Testis (tissue), 3 donors: Measurements from ENCODE around the gene DSE. TPM values are rescaled to one million over a fixed set of nuclear protein-coding genes. Genes with fewer than 3 reads are reported as not detected.

Experiments used
- DNase-seq: peaks from one replicate; pipeline ENCODE4 v3.0.0-alpha.2; 2019
- H3K27ac ChIP-seq, 2 donors: fragments of 200-600 bp; sonication (generic); one replicate each; pipeline ENCODE4 v1.5.1; 2019
- H3K27me3 ChIP-seq: fragments of 200-600 bp; sonication (generic); one replicate; pipeline ENCODE4 v1.5.1; 2019
- H3K36me3 ChIP-seq: fragments of 200-600 bp; sonication (generic); one replicate; pipeline ENCODE4 v1.5.1; 2017; ENCODE audit warnings: low read depth; ENCODE audit errors: missing control alignments
- H3K4me1 ChIP-seq: fragments of 200-600 bp; sonication (generic); one replicate; pipeline ENCODE4 v1.5.1; 2019
- H3K4me3 ChIP-seq, 2 donors: fragments of 200-600 bp; sonication (generic); one replicate each; pipeline ENCODE4 v1.5.1; 2017 to 2019
- H3K9me3 ChIP-seq: fragments of 200-600 bp; sonication (generic); one replicate; pipeline ENCODE4 v1.5.1; 2017
- POLR2A ChIP-seq: fragments of 450-650 bp; IDR thresholded peaks from one replicate; pipeline ENCODE4 v1.6.1; 2017; ENCODE audit warnings: antibody characterized with exemption, mild to moderate bottlenecking, moderate library complexity
- WGBS, 2 donors: methylation state at CpG; one replicate each; pipeline ENCODE4 v1.1.5; 2018; 5-methylcytosine and 5-hydroxymethylcytosine counted together
- intact Hi-C: fragments of 100-400 bp; cut with DNase I; formaldehyde crosslinking; loops from one replicate; pipeline ENCODE4 v1.15.1; 2023; ENCODE audit warnings: low total_unique reads
- polyA plus RNA-seq: library from polyadenylated mRNA; stranded (reverse); fragments of 350-450 nt; fragmentation: Illumina TruSeq; extraction: RNeasy Lipid Tissue Mini Kit (QIAGEN cat#74804); gene quantifications from one replicate; pipeline ENCODE4 v1.2.3, GENCODE V29; 2014; ENCODE audit warnings: low read depth, low replicate concordance; ENCODE audit not compliant: insufficient read depth
- total RNA-seq, 2 donors: library from RNA; depleted of rRNA; stranded (reverse); fragments of >200 nt; gene quantifications; one replicate each; pipeline ENCODE4 v1.2.3, GENCODE V29; 2016
- TF ChIP-seq, protein P1 (sequence below), 3 experiments: fragments of 450-650 bp in 2 of 3; fragments of 200-600 bp in 1 of 3; sonication (generic) in 1 of 3; IDR thresholded peaks; one replicate each; pipeline ENCODE4 v1.5.1; 2016 to 2019; ENCODE audit warnings: antibody characterized with exemption in 3 of 3, mild to moderate bottlenecking in 2 of 3, moderate library complexity in 1 of 3

Gene DSE
- total and polyA plus RNA-seq, 3 donors from 2014 or later = 31.5 to 49.3 (median 35.1) TPM

DNA sequence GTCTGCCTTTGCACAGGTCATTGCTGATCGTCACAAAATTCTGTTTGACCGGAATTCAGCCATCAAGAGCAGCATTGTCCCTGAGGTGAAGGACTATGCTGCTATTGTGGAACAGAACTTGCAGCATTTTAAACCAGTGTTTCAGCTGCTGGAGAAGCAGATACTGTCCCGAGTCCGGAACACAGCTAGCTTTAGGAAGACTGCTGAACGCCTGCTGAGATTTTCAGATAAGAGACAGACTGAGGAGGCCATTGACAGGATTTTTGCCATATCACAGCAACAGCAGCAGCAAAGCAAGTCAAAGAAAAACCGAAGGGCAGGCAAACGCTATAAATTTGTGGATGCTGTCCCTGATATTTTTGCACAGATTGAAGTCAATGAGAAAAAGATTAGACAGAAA is 65.8 kb downstream of the DSE start:
- 85 to 88% methylated on average over 7 of the region's 7 CpGs for WGBS, 2 donors
- H3K36me3 ChIP-seq = no peaks in the 10 kb centered on the region
- no peak overlapping the region for H3K4me3 ChIP-seq
- H3K27ac ChIP-seq = no peak overlapping the region
- intact Hi-C loops = no loop called here
- no peaks in the 10 kb centered on the region for H3K27me3 ChIP-seq
- no peaks in the 10 kb centered on the region for H3K9me3 ChIP-seq
- TF ChIP-seq POLR2A = no peak
- TF ChIP-seq, protein P1, sequence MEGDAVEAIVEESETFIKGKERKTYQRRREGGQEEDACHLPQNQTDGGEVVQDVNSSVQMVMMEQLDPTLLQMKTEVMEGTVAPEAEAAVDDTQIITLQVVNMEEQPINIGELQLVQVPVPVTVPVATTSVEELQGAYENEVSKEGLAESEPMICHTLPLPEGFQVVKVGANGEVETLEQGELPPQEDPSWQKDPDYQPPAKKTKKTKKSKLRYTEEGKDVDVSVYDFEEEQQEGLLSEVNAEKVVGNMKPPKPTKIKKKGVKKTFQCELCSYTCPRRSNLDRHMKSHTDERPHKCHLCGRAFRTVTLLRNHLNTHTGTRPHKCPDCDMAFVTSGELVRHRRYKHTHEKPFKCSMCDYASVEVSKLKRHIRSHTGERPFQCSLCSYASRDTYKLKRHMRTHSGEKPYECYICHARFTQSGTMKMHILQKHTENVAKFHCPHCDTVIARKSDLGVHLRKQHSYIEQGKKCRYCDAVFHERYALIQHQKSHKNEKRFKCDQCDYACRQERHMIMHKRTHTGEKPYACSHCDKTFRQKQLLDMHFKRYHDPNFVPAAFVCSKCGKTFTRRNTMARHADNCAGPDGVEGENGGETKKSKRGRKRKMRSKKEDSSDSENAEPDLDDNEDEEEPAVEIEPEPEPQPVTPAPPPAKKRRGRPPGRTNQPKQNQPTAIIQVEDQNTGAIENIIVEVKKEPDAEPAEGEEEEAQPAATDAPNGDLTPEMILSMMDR (IDR thresholded peaks at IDR 0.05) = no peak
- no peak for DNase-seq
- no peaks in the 10 kb centered on the region for H3K4me1 ChIP-seq

DNA sequence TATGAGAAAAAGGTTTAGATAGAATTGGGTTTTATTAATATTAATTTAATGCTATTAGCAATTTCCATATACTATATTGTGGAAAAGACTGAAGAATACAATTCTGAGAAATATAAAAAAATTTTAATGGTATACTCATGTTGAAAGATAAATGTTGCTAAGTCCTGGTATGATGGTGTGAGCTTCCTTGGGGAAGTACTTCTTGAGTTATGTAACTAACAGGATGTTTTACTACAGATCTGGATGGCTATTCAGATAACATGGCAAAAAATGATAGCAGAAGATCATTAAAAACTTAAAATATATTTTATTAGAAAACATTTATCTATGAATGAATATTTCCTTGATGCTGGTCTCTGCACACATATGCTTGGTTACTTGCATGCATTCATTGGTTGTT is 66.9 kb downstream of the DSE start:
- TF ChIP-seq, protein P1 (IDR thresholded peaks at IDR 0.05) = no peak
- no peak for TF ChIP-seq POLR2A
- Histone ChIP-seq H3K27ac (no peak overlapping the region), H3K4me1 (no peaks in the 10 kb centered on the region), H3K36me3 (no peaks in the 10 kb centered on the region), H3K27me3 (no peaks in the 10 kb centered on the region), H3K9me3 (no peaks in the 10 kb centered on the region), H3K4me3 (no peak overlapping the region)
- DNase-seq = no peak
- intact Hi-C loops = no loop called here

DNA sequence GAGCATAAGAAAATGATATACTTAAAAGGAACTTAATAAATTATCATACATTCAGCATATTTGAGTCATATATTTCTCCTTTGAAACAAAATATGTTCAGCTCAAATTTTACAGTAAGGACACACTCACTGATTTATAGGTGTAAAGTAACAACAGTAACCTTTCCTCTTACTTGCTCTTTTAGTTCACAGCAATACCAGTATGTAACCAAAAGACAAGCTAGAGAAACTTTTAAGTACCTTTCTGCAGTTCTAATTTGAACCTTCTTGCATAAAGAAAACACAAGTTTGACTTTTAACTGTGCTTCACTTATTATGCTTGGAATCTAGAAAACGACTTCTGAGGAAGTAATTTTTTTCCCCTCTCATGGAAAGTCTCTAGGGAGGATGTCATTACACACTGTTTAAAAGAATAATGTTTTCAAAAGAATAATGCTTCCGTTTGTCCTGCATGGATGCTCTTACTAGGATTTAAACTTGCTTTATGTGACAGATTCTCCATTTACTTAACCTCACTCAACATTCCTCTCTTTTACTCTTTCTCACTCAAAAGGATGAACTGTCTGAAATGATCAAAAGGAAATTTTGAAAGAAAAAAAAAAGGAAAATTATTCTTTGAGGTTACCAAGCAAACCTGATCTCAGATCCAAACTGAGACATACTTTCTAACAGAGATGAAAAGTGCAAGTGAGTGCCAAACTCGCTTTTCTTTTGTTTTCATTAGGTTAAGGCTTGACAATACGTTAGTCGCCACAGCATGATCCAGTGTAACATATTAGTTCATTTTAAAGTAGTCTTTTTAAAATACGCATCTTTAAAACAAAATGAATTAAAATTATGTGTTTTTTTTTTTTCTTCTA is 68.1 kb downstream of the DSE start:
- Histone ChIP-seq H3K9me3 (no peaks in the 10 kb centered on the region), H3K27ac (no peak overlapping the region), H3K4me1 (no peaks in the 10 kb centered on the region), H3K36me3 (no peaks in the 10 kb centered on the region), H3K4me3 (no peak overlapping the region), H3K27me3 (no peaks in the 10 kb centered on the region)
- WGBS, 2 donors = 34 to 50% methylated on average over 6 of the region's 6 CpGs
- intact Hi-C loops = no loop called here
- TF ChIP-seq, protein P1 (IDR thresholded peaks at IDR 0.05) = no peak
- TF ChIP-seq POLR2A = no peak
- DNase-seq = no peak

DNA sequence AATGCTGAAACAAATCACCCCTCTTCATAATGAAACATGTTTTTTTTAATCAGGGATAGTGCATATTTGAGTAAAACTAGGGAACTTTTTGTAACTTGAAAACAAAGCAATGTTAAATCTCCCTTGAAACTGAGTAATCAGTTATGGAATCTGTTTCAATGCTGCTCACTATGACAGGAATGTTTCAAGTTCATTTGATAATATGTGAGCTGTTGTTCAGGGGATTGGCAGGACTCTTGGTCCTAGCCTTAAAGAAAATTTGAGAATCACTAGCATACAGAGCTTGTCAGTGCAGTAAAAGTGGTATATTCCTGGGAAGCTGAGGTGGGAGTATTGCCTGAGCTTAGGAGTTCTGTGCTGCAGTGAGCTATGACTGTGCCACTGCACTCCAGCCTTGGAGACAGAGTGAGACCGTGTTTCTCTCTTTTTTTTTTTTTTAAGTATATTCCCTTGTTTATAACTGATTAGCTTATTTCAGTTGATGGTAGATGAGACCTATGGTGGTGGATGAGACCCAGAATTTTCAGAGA is 68.8 kb downstream of the DSE start:
- Histone ChIP-seq H3K4me3 (no peak overlapping the region), H3K9me3 (no peaks in the 10 kb centered on the region), H3K27ac (peak overlapping the region in 1 of 2 donors; percentile 39), H3K27me3 (no peaks in the 10 kb centered on the region), H3K4me1 (no peaks in the 10 kb centered on the region), H3K36me3 (no peaks in the 10 kb centered on the region)
- DNase-seq = no peak
- TF ChIP-seq POLR2A = no peak
- TF ChIP-seq, protein P1 (IDR thresholded peaks at IDR 0.05) = no peak
- intact Hi-C loops = no loop called here
- 38 to 60% methylated on average over 1 of the region's 1 CpG for WGBS, 2 donors
